ENCODE data around the gene DCLK1. TPM values are rescaled to one million over a fixed set of nuclear protein-coding genes. Genes with fewer than 3 reads are reported as not detected.

DCLK1 gene
- polyA plus RNA-seq, 6 donors from 2014 or later: not detected

DNA sequence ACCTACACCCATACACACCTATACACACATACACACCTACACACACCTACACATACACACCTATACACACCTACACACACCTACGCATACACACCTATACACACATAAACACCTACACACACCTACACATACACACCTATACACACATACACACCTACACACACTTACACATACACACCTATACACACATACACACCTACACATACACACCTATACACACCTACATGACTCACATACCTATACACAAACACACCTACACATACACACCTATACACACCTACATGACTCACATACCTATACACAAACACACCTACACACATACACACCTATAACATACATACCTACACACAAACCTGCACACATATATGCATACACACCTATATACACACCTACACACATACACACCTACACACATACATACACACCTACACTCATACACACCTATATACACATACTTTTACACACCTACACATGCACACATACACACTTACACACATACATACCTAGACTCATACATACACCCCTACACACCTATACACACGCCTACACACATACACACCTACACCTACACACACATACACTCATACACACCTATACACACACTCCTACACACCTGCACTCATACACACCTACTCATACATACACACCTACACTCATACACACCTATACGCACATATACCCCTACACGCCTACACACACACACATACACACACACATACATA is 368.0 kb downstream of the DCLK1 start:
- H3K27ac Mint-ChIP-seq: no peak overlapping the region
- peaks cover 0 to 9% (median 4%) of the 10 kb centered on the region in 7 donors for H3K9me3 Mint-ChIP-seq
- no peaks in the 10 kb centered on the region for H3K36me3 Mint-ChIP-seq
- DNase-seq: no peak
- ATAC-seq (ENCODE audit: low read depth in 2 of 2): no peak
- H3K4me3 Mint-ChIP-seq: no peak overlapping the region
- H3K27me3 Mint-ChIP-seq: peaks cover 0 to 9% (median 0%) of the 10 kb centered on the region in 3 donors
- no peaks in the 10 kb centered on the region for H3K4me1 Mint-ChIP-seq

DNA sequence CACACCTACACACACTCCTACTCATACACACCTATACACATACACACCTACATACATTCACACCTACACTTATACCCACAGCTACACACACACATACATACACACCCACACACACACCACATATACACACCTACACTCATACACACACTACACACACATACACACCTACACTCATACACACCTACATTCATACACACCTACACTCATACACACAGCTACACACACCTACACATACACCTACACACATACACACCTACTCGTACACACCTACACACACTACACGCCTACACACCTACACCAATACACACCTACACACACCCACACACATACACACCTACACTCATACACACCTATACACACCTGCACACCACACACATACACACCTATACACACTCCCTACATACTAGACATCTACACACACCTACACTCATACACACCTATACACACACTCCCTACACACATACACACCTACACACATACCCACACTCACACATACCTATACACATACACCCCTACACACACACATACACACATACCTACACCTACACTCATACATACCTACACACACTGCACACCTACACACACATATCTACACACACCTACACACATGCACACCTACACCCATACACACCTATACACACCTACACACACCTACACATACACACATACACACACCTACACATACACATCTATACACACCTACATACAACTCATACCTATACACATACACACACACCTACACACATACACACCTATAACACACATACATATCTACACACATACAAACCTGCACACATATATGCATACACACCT is 369.5 kb downstream of the DCLK1 start:
- DNase-seq (no peak), ATAC-seq (ENCODE audit: low read depth in 2 of 2) (no peak)
- no peaks in the 10 kb centered on the region for H3K36me3 Mint-ChIP-seq
- peaks cover 0 to 9% (median 0%) of the 10 kb centered on the region in 3 donors for H3K27me3 Mint-ChIP-seq
- no peak overlapping the region for H3K27ac Mint-ChIP-seq
- no peaks in the 10 kb centered on the region for H3K4me1 Mint-ChIP-seq
- H3K9me3 Mint-ChIP-seq: peaks cover 0 to 9% (median 4%) of the 10 kb centered on the region in 7 donors
- no peak overlapping the region for H3K4me3 Mint-ChIP-seq

DNA sequence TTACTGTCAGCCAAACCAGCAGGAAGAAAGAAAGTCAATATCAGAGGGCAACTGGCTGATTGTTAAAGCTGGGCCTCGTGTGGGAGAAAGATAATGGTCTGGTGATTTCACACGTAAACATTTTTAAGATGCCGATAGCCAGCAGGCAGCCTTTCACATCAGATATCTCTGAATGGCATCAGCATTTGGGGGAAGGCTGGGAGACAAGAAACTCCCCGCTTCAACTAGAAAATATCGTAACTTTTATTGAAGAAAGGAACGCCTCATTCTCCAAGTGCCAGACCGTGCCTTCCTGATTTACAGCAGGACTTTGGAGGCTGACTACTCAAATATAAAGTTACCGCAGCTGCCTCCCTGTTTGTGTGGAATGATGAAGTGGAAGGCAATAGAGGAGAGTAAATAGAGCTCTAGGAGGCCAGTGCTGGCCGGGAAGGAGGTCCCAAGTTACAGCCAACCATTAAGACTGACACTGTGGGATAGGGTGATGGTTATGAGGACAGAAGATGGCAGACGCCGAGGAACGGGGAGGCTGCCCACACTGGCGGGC is 370.4 kb downstream of the DCLK1 start:
- Mint-ChIP-seq H3K9me3 (peaks cover 0 to 9% (median 4%) of the 10 kb centered on the region in 7 donors), H3K27me3 (peaks cover 0 to 9% (median 0%) of the 10 kb centered on the region in 3 donors), H3K4me3 (no peak overlapping the region), H3K4me1 (no peaks in the 10 kb centered on the region), H3K27ac (no peak overlapping the region), H3K36me3 (no peaks in the 10 kb centered on the region)
- DNase-seq (no peak), ATAC-seq (ENCODE audit: low read depth in 2 of 2) (no peak)

DNA sequence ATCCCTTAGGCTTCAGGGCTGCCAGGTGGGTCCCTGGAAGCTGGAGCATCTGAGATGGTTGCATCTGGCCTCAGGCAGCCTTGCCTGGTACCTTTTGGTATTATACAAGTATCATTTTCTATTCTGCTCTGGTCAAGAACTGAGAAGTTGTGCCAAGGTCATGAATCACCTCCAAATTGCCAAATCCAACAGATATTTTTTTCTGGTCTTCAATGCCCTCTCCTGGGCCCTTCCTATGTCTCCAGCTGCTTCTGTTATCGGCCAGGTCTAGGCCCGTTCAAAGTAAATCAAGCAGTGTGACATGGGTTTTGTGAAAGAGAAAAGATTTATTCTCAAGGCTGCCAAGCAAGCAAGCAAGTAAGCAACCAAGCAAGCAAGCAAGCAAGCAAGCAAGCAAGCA is 383.6 kb downstream of the DCLK1 start:
- no peak for DNase-seq

DNA sequence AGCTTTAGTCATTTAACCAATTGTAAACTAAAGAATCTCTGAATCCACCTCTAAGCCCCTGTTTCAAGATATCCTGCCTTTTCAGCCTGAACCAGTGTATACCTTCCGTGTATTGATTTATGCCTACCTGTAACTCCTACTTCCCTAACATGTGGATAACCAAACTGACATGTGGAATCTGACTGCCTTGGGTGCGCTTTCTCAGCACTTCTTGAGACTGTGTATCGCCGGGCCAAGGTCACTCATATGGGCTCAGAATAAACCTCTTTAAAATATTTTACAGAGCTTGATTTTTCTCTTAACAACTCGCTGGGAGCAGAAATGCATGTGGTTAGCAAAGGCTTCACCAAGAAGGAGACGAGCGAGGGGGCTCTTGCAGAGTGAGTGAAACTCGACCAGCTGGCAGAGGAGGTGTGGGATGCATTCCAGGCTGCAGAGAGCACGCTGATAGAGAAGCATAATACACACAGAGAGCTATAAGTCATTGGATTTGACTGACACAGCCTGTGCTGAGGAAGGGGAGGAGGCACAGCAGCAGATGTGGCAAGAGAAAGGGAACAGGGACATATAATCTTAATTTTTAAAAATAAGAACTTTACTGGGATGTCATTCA is 386.5 kb downstream of the DCLK1 start:
- ATAC-seq (ENCODE audit: low read depth in 2 of 2) (no peak), DNase-seq (no peak)
- no peaks in the 10 kb centered on the region for H3K4me1 Mint-ChIP-seq
- H3K9me3 Mint-ChIP-seq: peaks cover 0 to 21% (median 6%) of the 10 kb centered on the region in 7 donors
- no peak overlapping the region for H3K27ac Mint-ChIP-seq
- no peaks in the 10 kb centered on the region for H3K27me3 Mint-ChIP-seq
- no peak overlapping the region for H3K4me3 Mint-ChIP-seq
- H3K36me3 Mint-ChIP-seq: no peaks in the 10 kb centered on the region

More for the DNA sequence above, 383.6 kb downstream of the DCLK1 start:
- no peak overlapping the region for H3K27ac Mint-ChIP-seq
- no peak for ATAC-seq (ENCODE audit: low read depth in 2 of 2)
- H3K4me1 Mint-ChIP-seq: no peaks in the 10 kb centered on the region
- no peaks in the 10 kb centered on the region for H3K36me3 Mint-ChIP-seq
- H3K4me3 Mint-ChIP-seq: no peak overlapping the region
- H3K9me3 Mint-ChIP-seq: peaks cover 4 to 34% (median 6%) of the 10 kb centered on the region in 7 donors
- no peaks in the 10 kb centered on the region for H3K27me3 Mint-ChIP-seq

DNA sequence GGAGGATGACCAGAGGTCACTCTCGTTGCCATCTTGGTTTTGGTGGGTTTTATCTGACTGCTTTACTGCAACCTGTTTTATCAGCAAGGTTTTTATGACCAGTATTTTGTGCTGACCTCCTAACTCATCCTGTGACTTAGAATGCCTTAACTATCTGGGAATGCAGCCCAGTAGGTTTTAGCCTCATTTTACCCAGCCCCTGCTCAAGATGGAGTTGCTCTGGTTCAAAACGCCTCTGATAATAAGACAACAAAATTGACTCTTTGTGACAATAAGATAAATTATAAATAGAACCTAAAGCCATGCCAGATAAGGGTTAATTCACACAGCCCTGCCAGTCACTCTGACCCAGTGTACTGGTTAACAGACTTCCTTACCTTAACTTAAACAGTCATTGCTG is 387.0 kb downstream of the DCLK1 start:
- H3K27me3 Mint-ChIP-seq: no peaks in the 10 kb centered on the region
- no peak overlapping the region for H3K4me3 Mint-ChIP-seq
- no peak for ATAC-seq (ENCODE audit: low read depth in 2 of 2)
- no peaks in the 10 kb centered on the region for H3K36me3 Mint-ChIP-seq
- H3K27ac Mint-ChIP-seq: no peak overlapping the region
- peaks cover 0 to 19% (median 4%) of the 10 kb centered on the region in 7 donors for H3K9me3 Mint-ChIP-seq
- no peak for DNase-seq
- no peaks in the 10 kb centered on the region for H3K4me1 Mint-ChIP-seq

DNA sequence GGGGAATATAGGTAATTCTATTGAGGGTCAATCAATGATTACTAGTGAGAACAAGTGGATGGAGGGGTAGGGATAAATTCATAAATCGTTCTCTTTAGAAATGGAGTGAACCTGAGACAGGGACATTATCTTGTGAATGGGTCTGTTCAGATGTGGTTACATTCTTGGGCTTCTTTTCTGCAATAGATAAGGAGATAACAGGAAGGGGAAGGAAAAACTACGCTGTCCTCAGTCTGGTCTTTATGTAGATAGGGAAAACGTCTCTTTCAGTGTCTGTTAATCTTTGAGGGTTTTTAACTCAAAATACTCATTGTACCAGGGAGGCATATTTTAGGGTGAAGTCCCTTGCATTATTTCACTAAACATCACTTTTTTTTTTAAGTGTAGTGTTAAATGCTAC is 388.0 kb downstream of the DCLK1 start:
- no peaks in the 10 kb centered on the region for H3K27me3 Mint-ChIP-seq
- DNase-seq (no peak), ATAC-seq (ENCODE audit: low read depth in 2 of 2) (no peak)
- no peaks in the 10 kb centered on the region for H3K4me1 Mint-ChIP-seq
- no peaks in the 10 kb centered on the region for H3K36me3 Mint-ChIP-seq
- peaks cover 0 to 18% (median 3%) of the 10 kb centered on the region in 7 donors for H3K9me3 Mint-ChIP-seq
- no peak overlapping the region for H3K4me3 Mint-ChIP-seq
- no peak overlapping the region for H3K27ac Mint-ChIP-seq

DNA sequence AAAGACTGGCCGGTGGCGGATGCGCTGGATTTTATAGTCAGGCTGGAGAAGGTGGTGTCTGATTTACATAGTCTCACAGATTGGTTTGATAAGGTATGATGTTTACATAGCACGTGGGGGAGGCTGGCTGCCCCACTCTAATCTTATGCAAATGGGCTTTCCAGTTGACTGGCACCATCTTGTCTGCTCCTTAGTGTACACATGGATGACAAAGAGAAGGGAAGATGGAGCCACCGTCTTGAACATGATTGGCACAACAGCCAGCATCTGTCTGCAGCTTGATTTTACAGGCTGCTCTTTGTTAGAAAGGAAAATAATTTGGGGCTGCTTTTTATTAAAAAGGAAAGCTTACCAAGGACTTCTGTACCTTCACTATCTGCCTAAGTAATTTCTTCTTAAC is 389.5 kb downstream of the DCLK1 start:
- Mint-ChIP-seq H3K27ac (no peak overlapping the region), H3K4me1 (no peaks in the 10 kb centered on the region), H3K4me3 (no peak overlapping the region), H3K27me3 (no peaks in the 10 kb centered on the region), H3K9me3 (peaks cover 0 to 15% (median 3%) of the 10 kb centered on the region in 7 donors), H3K36me3 (no peaks in the 10 kb centered on the region)
- no peak for DNase-seq
- no peak for ATAC-seq (ENCODE audit: low read depth in 2 of 2)

DNA sequence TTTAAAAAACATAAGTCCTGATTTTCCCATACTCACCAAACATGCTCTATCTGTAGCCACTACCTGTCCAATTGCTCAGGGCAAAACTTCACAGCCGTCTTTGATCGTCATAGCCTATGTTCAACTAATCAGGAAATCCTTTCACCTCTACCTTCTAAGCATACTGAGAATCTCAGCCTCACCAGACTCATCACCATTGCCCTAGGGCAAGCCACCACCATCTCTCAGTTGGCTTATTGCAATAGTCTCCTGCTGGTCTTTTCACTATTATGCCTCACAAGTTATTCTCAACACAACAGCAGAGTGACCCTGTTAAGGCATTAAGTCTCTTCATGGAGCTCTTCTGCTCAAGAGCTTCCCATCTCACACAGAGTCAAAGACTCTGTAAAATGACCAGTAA is 394.3 kb downstream of the DCLK1 start:
- ATAC-seq (ENCODE audit: low read depth in 2 of 2): no peak
- no peak for DNase-seq

DNA sequence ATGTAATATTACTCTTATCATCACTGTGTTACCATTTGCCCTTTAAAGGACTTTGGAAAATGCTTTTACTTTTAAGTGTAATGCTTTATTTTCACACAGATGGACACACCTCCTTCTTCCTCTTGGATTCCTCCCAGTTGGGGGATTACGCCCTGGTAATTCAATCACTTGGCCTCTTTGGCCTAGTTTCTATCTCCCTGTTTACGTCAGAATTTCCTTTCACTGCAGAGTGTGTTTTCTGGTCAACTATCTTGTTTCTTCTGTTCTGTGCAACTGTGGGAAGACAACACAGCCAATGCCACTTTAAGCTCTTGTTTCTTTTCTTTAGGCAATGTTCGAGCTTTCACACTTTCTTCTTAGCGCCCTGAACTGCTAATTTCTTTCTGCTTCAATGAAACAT is 397.4 kb downstream of the DCLK1 start:
- no peaks in the 10 kb centered on the region for H3K27me3 Mint-ChIP-seq
- peaks cover 0 to 5% (median 0%) of the 10 kb centered on the region in 3 donors for H3K4me1 Mint-ChIP-seq
- peaks cover 0 to 5% (median 0%) of the 10 kb centered on the region in 7 donors for H3K9me3 Mint-ChIP-seq
- no peaks in the 10 kb centered on the region for H3K36me3 Mint-ChIP-seq
- H3K4me3 Mint-ChIP-seq: no peak overlapping the region
- no peak overlapping the region for H3K27ac Mint-ChIP-seq
- ATAC-seq (ENCODE audit: low read depth in 2 of 2) (no peak), DNase-seq (no peak)

More for the DNA sequence above, 394.3 kb downstream of the DCLK1 start:
- Mint-ChIP-seq H3K36me3 (no peaks in the 10 kb centered on the region), H3K9me3 (peaks cover 0 to 16% (median under 1%) of the 10 kb centered on the region in 7 donors), H3K4me1 (no peaks in the 10 kb centered on the region), H3K27ac (no peak overlapping the region), H3K27me3 (no peaks in the 10 kb centered on the region), H3K4me3 (no peak overlapping the region)

DNA sequence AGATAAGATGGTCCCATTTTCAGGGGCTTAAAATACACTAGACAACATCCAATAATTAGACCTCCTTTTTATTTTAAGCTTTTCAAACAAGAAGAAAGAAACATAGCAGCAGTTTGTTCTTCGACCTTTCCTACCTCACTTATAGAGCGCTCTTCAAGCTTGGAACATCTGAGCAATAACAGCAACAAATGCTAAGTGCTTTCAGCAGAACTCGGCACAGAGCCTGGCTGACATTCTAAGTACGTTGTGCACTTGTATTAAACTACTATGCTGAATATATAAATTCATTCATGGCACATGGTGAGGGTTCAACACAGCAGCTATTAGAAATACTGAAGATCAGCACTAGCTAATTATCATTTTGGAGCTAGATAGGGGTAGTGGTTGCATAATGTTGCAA is 398.6 kb downstream of the DCLK1 start:
- Mint-ChIP-seq H3K4me3 (no peak overlapping the region), H3K4me1 (peaks cover 0 to 5% (median 0%) of the 10 kb centered on the region in 3 donors), H3K27ac (no peak overlapping the region), H3K9me3 (peaks cover 0 to 8% (median 0%) of the 10 kb centered on the region in 7 donors), H3K27me3 (no peaks in the 10 kb centered on the region), H3K36me3 (no peaks in the 10 kb centered on the region)
- no peak for ATAC-seq (ENCODE audit: low read depth in 2 of 2)
- no peak for DNase-seq

DNA sequence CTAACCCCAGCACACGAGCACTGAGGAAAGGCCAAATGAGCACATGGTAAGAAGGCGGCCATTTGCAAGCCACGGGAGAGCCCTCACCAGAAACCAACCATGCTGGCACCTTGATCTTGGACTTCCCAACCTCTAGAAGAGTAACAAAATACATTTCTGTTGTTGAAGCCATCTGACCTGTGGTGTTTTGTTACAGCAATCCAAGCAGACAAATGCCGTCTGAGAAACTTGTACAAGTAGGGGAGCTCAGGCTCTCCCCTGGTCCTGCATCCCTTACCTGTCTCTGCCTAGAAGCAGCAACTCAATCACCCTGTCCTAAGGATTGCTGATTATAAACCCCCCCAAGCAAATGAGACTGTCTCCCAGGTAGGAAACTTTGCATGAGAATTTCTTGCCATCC is 399.7 kb downstream of the DCLK1 start:
- Mint-ChIP-seq H3K4me1 (peaks cover 0 to 5% (median 0%) of the 10 kb centered on the region in 3 donors), H3K4me3 (no peak overlapping the region), H3K27me3 (no peaks in the 10 kb centered on the region), H3K27ac (no peak overlapping the region), H3K9me3 (peaks cover 0 to 8% (median 0%) of the 10 kb centered on the region in 7 donors), H3K36me3 (no peaks in the 10 kb centered on the region)
- DNase-seq (no peak), ATAC-seq (ENCODE audit: low read depth in 2 of 2) (no peak)

DNA sequence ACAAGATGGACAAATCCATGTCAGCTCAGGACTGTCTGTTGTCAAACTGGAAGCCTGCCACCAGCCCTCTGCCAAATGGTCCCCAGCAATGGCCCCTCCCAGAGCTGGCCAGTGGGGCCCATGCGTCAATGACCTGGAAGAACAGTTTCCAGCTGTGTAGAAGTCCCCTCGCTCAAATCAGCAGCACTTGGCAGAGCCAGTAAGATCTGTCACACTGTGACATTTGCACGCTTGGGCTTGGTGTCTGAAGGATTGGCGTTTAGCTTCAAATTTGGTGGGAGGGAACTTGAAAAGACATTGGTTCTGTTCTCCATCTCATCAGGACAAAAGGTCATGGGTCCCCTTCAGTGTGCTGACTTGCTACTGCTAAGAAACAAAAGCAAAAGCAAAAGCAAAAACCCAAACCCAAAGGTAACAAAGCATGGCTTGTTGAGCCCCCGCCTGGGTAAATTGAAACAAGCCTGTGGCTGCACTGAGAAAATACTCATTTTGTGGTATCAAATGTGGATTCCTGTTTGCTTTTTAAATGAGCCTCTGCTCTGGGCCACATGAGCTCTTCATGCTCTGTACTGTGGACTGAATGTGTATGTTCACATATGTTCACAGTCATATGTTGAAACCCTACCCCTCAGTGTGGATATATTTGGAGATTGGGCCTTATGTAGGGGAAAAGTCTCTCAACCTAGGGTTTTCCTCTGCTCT is 401.1 kb downstream of the DCLK1 start:
- no peak for ATAC-seq (ENCODE audit: low read depth in 2 of 2)
- H3K4me3 Mint-ChIP-seq: no peak overlapping the region
- no peak overlapping the region for H3K27ac Mint-ChIP-seq
- H3K4me1 Mint-ChIP-seq: peaks cover 0 to 5% (median 0%) of the 10 kb centered on the region in 3 donors
- peaks cover 0 to 3% (median 0%) of the 10 kb centered on the region in 3 donors for H3K27me3 Mint-ChIP-seq
- no peak for DNase-seq
- peaks cover 0 to 8% (median 0%) of the 10 kb centered on the region in 7 donors for H3K9me3 Mint-ChIP-seq
- no peaks in the 10 kb centered on the region for H3K36me3 Mint-ChIP-seq
